LNCaP clone FGC (cell line): Measurements from ENCODE around the gene SPTA1.

Experiments
- DNase-seq: peaks from one replicate; pipeline ENCODE4 v3.0.0-alpha.2; 2011; ENCODE audit warnings: low read depth
- H3K4me3 ChIP-seq: 2 replicates; pipeline ENCODE4 v1.5.1; 2011; ENCODE audit warnings: mild to moderate bottlenecking, low read depth, low read length, control low read depth
- TF ChIP-seq, protein P1 (sequence below): IDR thresholded peaks from 2 replicates; pipeline ENCODE4 v1.5.1; 2012; ENCODE audit warnings: mild to moderate bottlenecking; ENCODE audit not compliant: control insufficient read depth, insufficient read depth; ENCODE audit errors: extremely low read depth

Gene SPTA1

DNA sequence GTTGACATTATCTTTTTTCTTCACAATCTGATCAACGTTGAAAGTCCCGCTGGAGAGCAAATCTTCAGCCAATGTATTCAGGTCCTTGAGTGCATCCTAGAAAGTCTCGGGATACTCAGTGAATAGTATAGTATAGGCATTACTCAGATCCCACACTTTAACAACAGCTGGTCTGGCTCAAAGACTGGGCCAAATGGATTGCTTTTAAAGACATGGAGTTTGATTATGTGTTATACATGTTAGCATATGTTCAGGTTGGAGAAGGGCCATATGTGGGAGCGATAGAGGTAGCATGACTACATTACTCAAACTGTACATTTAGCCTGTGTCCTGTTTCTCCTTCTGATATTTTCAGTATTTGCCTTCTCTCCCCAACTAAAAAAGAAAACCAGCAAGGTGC, 48.4 kb downstream of the SPTA1 start:
- H3K4me3 ChIP-seq: no peak overlapping the region
- TF ChIP-seq, protein P1, sequence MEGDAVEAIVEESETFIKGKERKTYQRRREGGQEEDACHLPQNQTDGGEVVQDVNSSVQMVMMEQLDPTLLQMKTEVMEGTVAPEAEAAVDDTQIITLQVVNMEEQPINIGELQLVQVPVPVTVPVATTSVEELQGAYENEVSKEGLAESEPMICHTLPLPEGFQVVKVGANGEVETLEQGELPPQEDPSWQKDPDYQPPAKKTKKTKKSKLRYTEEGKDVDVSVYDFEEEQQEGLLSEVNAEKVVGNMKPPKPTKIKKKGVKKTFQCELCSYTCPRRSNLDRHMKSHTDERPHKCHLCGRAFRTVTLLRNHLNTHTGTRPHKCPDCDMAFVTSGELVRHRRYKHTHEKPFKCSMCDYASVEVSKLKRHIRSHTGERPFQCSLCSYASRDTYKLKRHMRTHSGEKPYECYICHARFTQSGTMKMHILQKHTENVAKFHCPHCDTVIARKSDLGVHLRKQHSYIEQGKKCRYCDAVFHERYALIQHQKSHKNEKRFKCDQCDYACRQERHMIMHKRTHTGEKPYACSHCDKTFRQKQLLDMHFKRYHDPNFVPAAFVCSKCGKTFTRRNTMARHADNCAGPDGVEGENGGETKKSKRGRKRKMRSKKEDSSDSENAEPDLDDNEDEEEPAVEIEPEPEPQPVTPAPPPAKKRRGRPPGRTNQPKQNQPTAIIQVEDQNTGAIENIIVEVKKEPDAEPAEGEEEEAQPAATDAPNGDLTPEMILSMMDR: no peak
- DNase-seq: no peak

DNA sequence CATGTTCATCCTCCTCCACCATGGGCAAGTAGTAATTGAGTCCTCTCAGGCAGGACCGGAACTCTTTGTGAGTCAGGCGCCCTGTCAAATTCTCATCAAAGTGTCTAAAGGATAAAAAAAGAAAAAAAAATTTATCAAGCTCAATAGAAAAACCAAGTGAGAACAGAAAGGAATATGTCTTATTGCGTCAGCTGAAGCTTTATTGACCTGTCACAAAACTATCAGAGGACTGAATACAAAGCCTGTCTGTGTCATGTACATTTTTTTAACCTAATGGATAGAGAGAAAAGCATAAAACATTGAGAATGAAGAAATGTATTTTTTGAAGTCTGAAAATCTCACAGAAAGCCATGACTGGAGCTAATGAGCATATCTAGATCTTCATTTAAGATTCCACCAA, 72.8 kb downstream of the SPTA1 start:
- TF ChIP-seq, protein P1: no peak
- H3K4me3 ChIP-seq: no peak overlapping the region
- no peak for DNase-seq

DNA sequence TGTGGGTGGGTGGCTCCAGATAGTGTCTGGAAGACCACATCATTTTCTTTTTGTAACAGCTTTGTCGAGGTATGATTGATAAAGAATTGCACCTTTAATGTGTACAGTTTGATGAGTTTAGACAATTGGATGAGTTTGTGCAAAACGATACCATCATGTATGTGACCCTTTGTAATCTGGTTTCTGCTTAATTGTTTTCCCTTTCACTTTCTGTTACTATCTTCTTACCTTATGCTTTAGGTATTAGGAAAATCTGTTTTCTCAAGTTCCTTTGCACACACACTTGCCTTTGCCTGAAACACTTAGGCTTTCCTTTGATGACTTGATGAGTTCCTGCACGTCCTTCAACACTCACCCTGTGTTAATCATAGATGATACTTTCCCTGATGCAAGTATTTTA, 74.6 kb downstream of the SPTA1 start:
- no peak overlapping the region for H3K4me3 ChIP-seq
- TF ChIP-seq, protein P1: no peak
- DNase-seq: no peak

DNA sequence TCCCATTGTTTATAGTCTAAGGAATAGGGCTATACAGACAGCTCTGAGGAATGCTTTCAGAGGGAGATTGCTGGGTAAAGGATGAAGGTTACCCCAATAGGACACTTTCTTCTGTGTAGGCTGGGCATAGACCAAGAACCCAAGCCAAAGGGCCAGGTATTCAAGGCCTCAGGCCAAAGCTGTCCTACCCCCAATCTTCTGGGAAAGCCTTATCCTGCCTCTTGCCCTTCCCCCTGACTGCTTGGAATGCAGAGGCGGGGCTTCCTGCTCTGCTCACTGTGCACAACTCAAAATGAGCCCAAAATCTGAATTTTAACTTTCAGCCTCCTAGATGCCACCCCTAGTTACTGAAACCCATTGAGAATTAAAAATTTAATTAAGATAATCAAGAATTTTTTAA, 79.2 kb downstream of the SPTA1 start:
- TF ChIP-seq, protein P1: no peak
- H3K4me3 ChIP-seq: no peak overlapping the region
- DNase-seq: no peak

DNA sequence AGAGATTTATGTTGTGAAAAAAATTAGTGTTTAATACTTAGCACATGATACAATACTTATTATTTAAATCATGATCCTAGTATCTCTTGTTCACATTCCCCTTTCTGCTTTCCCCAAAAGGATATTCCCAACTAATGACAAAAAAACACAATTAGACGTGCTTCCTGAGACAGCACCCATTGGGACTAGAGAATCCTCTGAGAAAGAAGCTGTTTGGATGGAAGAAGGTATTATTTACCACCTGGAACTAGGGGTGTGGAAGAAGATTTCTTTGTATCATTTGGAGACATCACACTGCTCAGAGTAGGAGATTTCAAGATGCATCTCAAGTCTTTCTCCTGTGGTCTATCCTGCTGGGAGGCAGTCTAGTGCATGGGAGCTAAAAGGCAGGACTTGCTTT, 81.5 kb downstream of the SPTA1 start, which contains the start of gene OR10Z1:
Gene OR10Z1 (plus strand): TSS at position 301 of the 400 bp plus-strand sequence. CDS start 1,171 bp downstream, outside the sequence.
- TF ChIP-seq, protein P1: no peak
- no peak within 1 kb of the TSS for H3K4me3 ChIP-seq
- no peak for DNase-seq

DNA sequence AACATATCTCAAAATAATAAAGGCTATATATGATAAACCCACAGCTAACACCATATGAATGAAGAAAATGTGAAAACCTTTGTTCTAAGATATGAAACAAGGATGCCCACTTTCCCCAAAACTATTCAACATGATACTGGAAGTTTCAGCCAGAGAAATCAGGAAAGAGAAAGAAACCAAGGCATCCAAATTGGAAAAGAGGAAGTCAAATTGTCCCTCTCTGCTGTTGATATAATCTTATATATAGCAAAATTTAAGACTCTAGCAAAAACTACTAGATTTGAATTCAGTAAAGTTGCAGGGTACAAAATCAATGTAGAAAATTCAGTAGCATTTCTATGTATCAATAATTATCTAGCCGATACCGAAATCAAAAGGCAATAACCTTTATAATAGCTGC, 85.8 kb downstream of the SPTA1 start:
- TF ChIP-seq, protein P1: no peak
- DNase-seq: no peak

DNA sequence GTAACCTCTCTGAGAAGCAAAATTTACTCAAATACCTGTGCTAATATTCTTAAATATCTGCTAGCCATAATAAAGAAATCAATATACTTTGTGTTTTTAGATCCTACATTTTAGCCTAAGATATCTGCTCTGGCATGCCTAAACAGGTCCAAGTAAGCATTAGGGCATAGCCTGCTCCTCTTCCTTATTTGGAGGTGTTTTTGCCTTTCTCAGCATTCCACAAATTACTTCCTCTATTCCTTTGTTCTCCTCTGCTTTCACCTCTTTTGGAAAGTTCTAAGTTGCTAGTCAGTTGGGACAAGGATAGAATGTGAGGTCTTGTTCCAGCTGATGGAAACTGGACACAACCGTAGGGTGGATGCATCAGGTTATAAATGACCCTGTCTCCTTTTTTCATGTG, 99.6 kb downstream of the SPTA1 start:
- no peak for DNase-seq
- no peak overlapping the region for H3K4me3 ChIP-seq
- TF ChIP-seq, protein P1: no peak

More for the DNA sequence above, 85.8 kb downstream of the SPTA1 start:
- no peak overlapping the region for H3K4me3 ChIP-seq
